ENCODE data around the gene ZNF474. TPM values are rescaled to one million over a fixed set of nuclear protein-coding genes. Genes with fewer than 3 reads are reported as not detected.
A peak's percentile ranks its signal among the peaks of the same experiment; 100 is the strongest.

The ZNF474 gene
- total and polyA plus RNA-seq, 2 of the 4 experiments (the other 2 are of a cell fraction): 0.24 to 0.54 TPM

DNA sequence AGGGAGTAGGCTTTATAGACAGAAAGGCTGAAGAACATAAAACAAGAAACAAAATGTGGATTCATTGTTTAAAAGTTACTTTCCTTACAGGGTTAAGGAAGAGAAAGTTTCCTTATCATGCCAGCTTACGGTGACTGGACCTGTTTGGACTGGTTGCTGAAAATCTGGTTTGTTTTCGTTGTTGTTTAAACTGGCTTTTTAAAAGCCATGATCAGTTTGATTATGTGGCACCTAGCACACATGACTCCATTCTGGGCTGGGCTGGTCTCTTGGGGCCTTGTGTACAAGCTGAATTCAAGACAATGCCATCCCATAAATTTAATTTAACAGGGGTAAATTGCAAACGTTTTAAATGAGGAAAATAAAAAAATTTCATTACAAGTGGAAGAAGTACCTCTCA lies 18.4 kb upstream of the ZNF474 start:
- intact Hi-C loops (cut with micrococcal nuclease) (no loop called here), dilution Hi-C loops (cut with HindIII; ENCODE audit: low sequenced_read_pairs, unreplicated experiment) (no loop called here), in situ Hi-C loops (cut with MboI; ENCODE audit: low sequenced_read_pairs) (no loop called here)
- TF ChIP-seq FOS (IDR thresholded peaks at IDR 0.05; ENCODE audit: low read depth, low read length) (no peak), ELK1 (IDR thresholded peaks at IDR 0.05; ENCODE audit: borderline replicate concordance, low read depth, low read length) (no peak), POLR2A (IDR thresholded peaks at IDR 0.05; ENCODE audit: low read depth, low read length) (no peak), MXI1 (IDR thresholded peaks at IDR 0.05; ENCODE audit: borderline replicate concordance, low read depth, low read length) (no peak), RAD21 (IDR thresholded peaks at IDR 0.05; ENCODE audit: low read length) (no peak), CEBPB (IDR thresholded peaks at IDR 0.05; ENCODE audit: low read depth, low read length) (no peak), MAFK (IDR thresholded peaks at IDR 0.05; ENCODE audit: low read depth, low read length) (no peak), BHLHE40 (IDR thresholded peaks at IDR 0.05; ENCODE audit: low read depth, low read length) (no peak)
- H3K4me1 ChIP-seq (ENCODE audit: control insufficient read depth, insufficient read depth, low read length): peaks cover 3% of the 10 kb centered on the region; the same call in 1 of the 2 replicates
- no peak for ATAC-seq (ENCODE audit: low read depth)
- H3K9me3 ChIP-seq (ENCODE audit: control insufficient read depth, insufficient read depth, low read length): no peaks in the 10 kb centered on the region
- 0 out of 2 replicates have a peak, but pooled peaks cover 3% of the 10 kb centered on the region for H3K9me1 ChIP-seq (ENCODE audit: insufficient read depth, low read length)
- H4K20me1 ChIP-seq (ENCODE audit: insufficient read depth, low read length): no peaks in the 10 kb centered on the region
- POLR2A ChIA-PET (ENCODE audit: unreplicated experiment): no interaction called here
- H2BK120ac ChIP-seq (ENCODE audit: low read depth, low read length): no peak overlapping the region
- no peak overlapping the region for H2AK5ac ChIP-seq (ENCODE audit: low read depth, low read length)
- no peak overlapping the region for H2BK5ac ChIP-seq (ENCODE audit: low read depth, low read length, poor library complexity, severe bottlenecking)
- DNase-seq: no peak
- H3K23ac ChIP-seq (ENCODE audit: low read depth, low read length): no peak overlapping the region
- CTCF ChIA-PET: interaction anchor here (0.6 to 1.9 kb wide), 4 partner anchors 9 to 30 kb away, joined by 3 to 5 read pairs (median 4); no protein-coding TSS in a partner anchor
- H2AFZ ChIP-seq (replicated peaks; ENCODE audit: low read length, poor library complexity): no peak overlapping the region
- H3K56ac ChIP-seq (ENCODE audit: extremely low read depth, insufficient read depth, low read length): no peak overlapping the region
- no peaks in the 10 kb centered on the region for H3K79me1 ChIP-seq (ENCODE audit: low read depth in 1 of 2, low read length in 2 of 2)
- BruUV-seq (replicated peaks): no TSS peak
- H3K18ac ChIP-seq (ENCODE audit: low read depth, low read length): peak overlapping the region; percentile 29; the same call in 1 of the 2 replicates
- no peak overlapping the region for H2AK9ac ChIP-seq (replicated peaks; ENCODE audit: low read depth, low read length, poor library complexity)
- no peak overlapping the region for H3K4ac ChIP-seq (ENCODE audit: low read depth, low read length)
- H2BK20ac ChIP-seq (ENCODE audit: low read depth, low read length): no peak overlapping the region
- no peaks in the 10 kb centered on the region for H3K27me3 ChIP-seq (ENCODE audit: control insufficient read depth, insufficient read depth, low read length)
- H3K14ac ChIP-seq (replicated peaks; ENCODE audit: low read depth, low read length): no peak overlapping the region; the same call in 1 of the 2 replicates
- no peak overlapping the region for H3K27ac ChIP-seq (ENCODE audit: insufficient read depth, low read length)
- no peaks in the 10 kb centered on the region for H3K36me3 ChIP-seq (ENCODE audit: control insufficient read depth, insufficient read depth, low read length)
- no peak overlapping the region for H2BK15ac ChIP-seq (ENCODE audit: low read depth, low read length)
- H4K91ac ChIP-seq (ENCODE audit: insufficient read depth, low read depth, low read length): no peak overlapping the region
- H3K4me3 ChIP-seq (ENCODE audit: insufficient read depth, low read depth, low read length): no peak overlapping the region
- no peak overlapping the region for H4K5ac ChIP-seq (ENCODE audit: low read depth, low read length)
- H3K4me2 ChIP-seq (ENCODE audit: low read depth, low read length): no peak overlapping the region
- WGBS, 2 experiments (ENCODE audit: extremely low coverage in 2 of 2, insufficient read length in 1 of 2): 86% methylated on average over 1 of the region's 3 CpGs; no CpG with 5 or more reads in 1 of the 2 experiments
- no peak overlapping the region for H3K9ac ChIP-seq (ENCODE audit: low read depth, low read length)
- no peak overlapping the region for H4K8ac ChIP-seq (ENCODE audit: low read depth in 2 of 2, low read length in 2 of 2)
